Stimulated activated naive CD8-positive, alpha-beta T cell treated with anti-CD3 and anti-CD28 coated beads, Interleukin-15, amount 100 ng/mL, for 72 hours (primary cell): ENCODE data around the gene NR5A2.
A peak's percentile ranks its signal among the peaks of the same experiment; 100 is the strongest.

Experiments
- ATAC-seq: fragments of 150-1000 bp; cut with Tn5 transposase; 2 replicates; pipeline ENCODE4 v1.10.0; 2021; ENCODE audit warnings: mild to moderate bottlenecking, moderate library complexity
- DNase-seq, 2 donors: peaks; one replicate each; pipeline ENCODE4 v3.0.0; 2021 to 2022
- H3K27ac Mint-ChIP-seq, 2 donors: one replicate each; pipeline ENCODE4 v1.8.0; 2022; ENCODE audit warnings: mild to moderate bottlenecking in 2 of 2, mixed read lengths in 2 of 2, moderate library complexity in 2 of 2
- H3K27me3 Mint-ChIP-seq: one replicate; pipeline ENCODE4 v1.8.0; 2022; ENCODE audit warnings: mixed read lengths
- H3K4me1 Mint-ChIP-seq: one replicate; pipeline ENCODE4 v1.8.0; 2022; ENCODE audit warnings: mild to moderate bottlenecking, mixed read lengths
- H3K4me3 Mint-ChIP-seq, 2 donors: one replicate each; pipeline ENCODE4 v1.8.0; 2022; ENCODE audit warnings: mild to moderate bottlenecking in 2 of 2, mixed read lengths in 2 of 2, moderate library complexity in 1 of 2
- H3K9me3 Mint-ChIP-seq, 2 donors: one replicate each; pipeline ENCODE4 v1.8.0; 2022; ENCODE audit warnings: mixed read lengths in 2 of 2

Gene NR5A2

DNA sequence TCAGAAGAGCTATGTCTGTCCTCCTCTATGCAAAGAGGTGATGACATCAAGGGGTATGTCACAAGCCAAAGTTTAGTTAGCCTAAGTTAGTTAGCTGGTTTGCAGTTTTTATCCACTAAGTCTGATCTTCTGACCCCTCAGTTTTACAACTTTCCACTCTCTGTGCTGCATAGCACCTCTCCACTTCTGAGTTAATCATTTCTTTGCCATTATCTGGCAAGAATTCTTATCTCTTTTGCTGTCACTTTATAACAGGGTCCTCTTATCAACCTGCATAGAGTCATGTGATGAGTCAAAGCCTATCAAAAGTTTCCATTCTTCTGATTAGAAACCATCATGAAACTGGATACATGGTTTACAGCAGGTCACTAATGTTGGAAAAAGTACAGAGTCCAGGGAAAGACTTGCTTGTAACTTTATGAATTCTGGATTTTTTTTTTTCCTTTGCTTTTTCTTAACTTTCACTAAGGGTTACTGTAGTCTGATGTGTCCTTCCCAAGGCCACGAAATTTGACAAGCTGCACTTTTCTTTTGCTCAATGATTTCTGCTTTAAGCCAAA, at the start of gene NR5A2:
TSS of gene NR5A2 (plus strand) at position 447 of the 560 bp plus-strand sequence. CDS start 138 bp downstream, outside the sequence.
- H3K27me3 Mint-ChIP-seq, result peaks cover 39% of the 10 kb centered on the region
- DNase-seq, result no peak
- no peaks in the 10 kb centered on the region for H3K9me3 Mint-ChIP-seq
- no peak within 1 kb of the TSS for H3K27ac Mint-ChIP-seq
- no peak for ATAC-seq
- no peaks in the 10 kb centered on the region for H3K4me1 Mint-ChIP-seq
- peak within 1 kb of the TSS in 1 of 2 donors; percentile 75 for H3K4me3 Mint-ChIP-seq

DNA sequence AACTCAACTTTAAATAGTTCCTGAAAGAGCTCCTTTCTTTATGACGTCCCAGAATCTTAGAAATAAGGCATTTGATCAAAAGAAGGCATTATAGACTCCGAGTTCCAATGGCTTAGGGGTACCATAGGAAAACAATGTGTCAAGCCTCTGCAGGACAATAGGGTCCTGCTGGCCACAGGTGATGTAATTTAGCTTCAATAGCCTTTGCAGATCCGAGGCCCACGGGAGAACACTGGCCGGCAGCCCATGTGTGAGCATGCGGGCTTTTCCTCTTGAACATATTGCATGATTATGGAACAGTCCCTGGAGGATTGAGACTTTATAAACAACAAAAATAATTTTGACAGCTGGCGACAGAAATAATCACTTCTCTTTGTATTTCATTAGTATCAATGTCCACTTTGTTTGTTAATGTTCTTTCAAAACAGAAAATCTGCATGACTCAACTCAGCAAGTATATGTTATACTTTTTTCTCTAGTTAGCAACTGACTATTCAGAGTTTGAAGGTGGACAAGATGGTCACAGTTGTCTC, 49.0 kb upstream of the NR5A2 start:
- Mint-ChIP-seq H3K27ac (no peak overlapping the region), H3K4me1 (no peaks in the 10 kb centered on the region), H3K4me3 (no peak overlapping the region), H3K27me3 (peaks cover 21% of the 10 kb centered on the region), H3K9me3 (no peaks in the 10 kb centered on the region)
- no peak for ATAC-seq
- DNase-seq, result no peak

- H3K4me3 Mint-ChIP-seq, result no peak overlapping the region
- DNase-seq, result no peak
- no peak overlapping the region for H3K27ac Mint-ChIP-seq
Observed at GRCh38 chr1:199979071-199979470, 48.4 kb upstream of the NR5A2 start.

DNA sequence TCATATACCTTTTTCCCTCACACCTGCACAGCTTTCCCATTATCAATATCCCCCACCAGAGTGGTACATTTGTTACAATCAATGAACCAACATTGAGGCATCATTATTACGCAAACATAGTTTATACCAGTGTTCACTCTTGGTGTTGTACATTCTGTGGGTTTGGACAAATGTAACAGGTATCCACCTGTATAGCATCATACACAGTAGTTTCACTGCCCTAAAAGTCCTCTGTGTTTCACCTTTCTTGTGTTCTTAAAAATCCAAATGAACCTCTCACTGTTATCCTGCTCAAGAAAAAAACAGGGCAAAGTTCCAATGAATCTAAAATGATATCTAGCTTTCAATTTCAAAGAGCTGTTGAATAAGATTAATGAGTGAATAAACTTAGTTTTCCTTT, 45.9 kb upstream of the NR5A2 start:
- no peaks in the 10 kb centered on the region for H3K9me3 Mint-ChIP-seq
- no peak for DNase-seq

More at GRCh38 chr1:199979071-199979470, 48.4 kb upstream of the NR5A2 start:
- Mint-ChIP-seq H3K27me3 (peaks cover 15% of the 10 kb centered on the region), H3K9me3 (no peaks in the 10 kb centered on the region), H3K4me1 (no peaks in the 10 kb centered on the region)
- ATAC-seq, result no peak

DNA sequence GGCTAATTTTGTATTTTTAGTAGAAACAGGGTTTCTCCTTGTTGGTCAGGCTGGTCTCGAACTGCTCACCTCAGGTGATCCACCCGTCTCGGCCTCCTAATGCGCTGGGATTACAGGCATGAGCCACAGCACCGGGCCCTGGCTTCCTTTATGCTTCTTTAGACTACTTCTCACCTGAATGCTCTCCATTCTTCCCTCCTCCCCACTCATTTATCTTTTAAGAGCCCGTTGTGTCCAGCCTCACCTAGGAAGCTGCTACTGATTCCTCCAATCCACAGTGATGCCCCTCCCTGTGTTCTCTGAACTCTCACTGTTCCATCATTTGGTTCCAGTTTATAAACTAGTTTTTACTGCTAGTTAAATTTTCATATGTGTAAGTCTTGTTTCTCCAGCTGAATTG, 44.9 kb upstream of the NR5A2 start:
- H3K4me3 Mint-ChIP-seq, result no peak overlapping the region
- H3K27ac Mint-ChIP-seq, result peak overlapping the region in 1 of 2 donors; percentile 55
- no peaks in the 10 kb centered on the region for H3K4me1 Mint-ChIP-seq
- DNase-seq (no peak), ATAC-seq (no peak)
- no peaks in the 10 kb centered on the region for H3K27me3 Mint-ChIP-seq
- no peaks in the 10 kb centered on the region for H3K9me3 Mint-ChIP-seq

More for the DNA sequence above, 45.9 kb upstream of the NR5A2 start:
- H3K4me3 Mint-ChIP-seq, result no peak overlapping the region
- H3K27me3 Mint-ChIP-seq, result peaks cover 8% of the 10 kb centered on the region
- no peak overlapping the region for H3K27ac Mint-ChIP-seq
- no peak for ATAC-seq
- no peaks in the 10 kb centered on the region for H3K4me1 Mint-ChIP-seq

DNA sequence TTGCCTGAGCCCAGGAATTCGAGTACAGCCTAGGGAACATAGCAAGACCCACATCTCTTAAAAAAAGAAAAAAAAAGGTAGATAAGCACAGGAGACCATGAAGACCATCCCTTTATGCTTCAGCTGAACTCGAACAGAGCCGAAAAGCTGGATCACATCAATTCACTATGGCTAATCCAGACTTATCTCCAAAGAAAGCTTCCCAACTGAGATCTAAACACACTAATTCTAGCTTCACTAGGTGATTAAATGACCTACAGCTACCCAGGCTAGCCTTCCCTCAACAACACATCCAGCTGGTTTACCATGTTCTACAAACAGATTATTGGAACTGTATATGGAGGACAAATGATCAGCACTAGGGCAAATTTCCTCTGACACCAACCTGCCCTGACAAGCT, 44.0 kb upstream of the NR5A2 start:
- Mint-ChIP-seq H3K4me3 (no peak overlapping the region), H3K9me3 (no peaks in the 10 kb centered on the region), H3K4me1 (no peaks in the 10 kb centered on the region), H3K27ac (no peak overlapping the region), H3K27me3 (no peaks in the 10 kb centered on the region)
- DNase-seq (no peak), ATAC-seq (no peak)

DNA sequence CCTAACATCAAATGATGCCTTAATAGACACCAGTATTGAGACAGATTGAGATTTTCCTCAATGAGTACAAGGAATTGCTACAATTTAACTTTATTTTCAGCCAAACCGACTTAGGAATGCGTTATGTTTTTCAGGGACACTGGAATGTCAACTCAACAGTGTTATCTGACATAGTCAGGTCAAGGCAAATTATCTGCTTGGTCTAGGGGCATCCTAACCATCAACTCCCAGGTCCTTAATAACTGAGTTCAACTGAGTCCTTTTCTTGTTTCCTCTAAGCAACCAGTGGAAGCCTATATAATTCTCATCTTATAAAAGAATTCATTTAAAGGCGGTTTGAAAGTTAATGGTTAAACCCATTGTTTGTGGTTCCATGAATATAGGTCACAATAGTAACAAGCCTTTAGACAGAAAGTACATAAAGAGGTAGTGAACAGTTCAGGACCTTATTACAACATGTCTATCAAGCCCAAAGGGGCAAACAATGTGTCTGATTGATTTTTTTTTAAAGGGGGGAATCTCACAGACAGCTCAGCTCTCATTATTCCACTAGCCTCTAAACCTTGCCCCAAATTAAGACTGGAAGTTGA, 32.3 kb upstream of the NR5A2 start:
- ATAC-seq, result no peak
- H3K9me3 Mint-ChIP-seq, result no peaks in the 10 kb centered on the region
- no peaks in the 10 kb centered on the region for H3K4me1 Mint-ChIP-seq
- H3K4me3 Mint-ChIP-seq, result no peak overlapping the region
- no peaks in the 10 kb centered on the region for H3K27me3 Mint-ChIP-seq
- DNase-seq, result no peak
- no peak overlapping the region for H3K27ac Mint-ChIP-seq

DNA sequence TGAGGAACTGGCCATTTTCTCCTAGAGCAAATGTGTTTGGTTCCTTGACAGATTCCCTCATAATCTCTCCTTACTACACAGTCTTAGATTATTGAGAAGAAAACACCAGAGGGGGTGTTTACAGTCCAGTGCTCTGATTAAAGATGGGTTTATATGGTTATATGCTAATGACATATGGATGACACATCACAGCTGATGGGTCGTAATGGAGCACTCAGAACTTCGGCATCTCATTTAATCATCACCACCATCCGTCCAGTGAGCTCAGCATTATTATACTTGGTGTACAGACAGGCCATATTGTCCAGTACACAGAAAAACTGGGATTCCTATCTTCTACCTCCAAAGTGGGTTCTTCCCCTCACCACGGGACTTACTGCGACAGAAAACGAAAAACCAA, 22.3 kb upstream of the NR5A2 start:
- Mint-ChIP-seq H3K27me3 (no peaks in the 10 kb centered on the region), H3K4me3 (no peak overlapping the region), H3K4me1 (no peaks in the 10 kb centered on the region), H3K9me3 (no peaks in the 10 kb centered on the region), H3K27ac (no peak overlapping the region)
- DNase-seq, result no peak
- no peak for ATAC-seq

GRCh38 chr1:200006711-200007110, 20.8 kb upstream of the NR5A2 start:
- H3K27ac Mint-ChIP-seq, result no peak overlapping the region
- H3K27me3 Mint-ChIP-seq, result peaks cover 3% of the 10 kb centered on the region
- H3K4me3 Mint-ChIP-seq, result no peak overlapping the region
- ATAC-seq (no peak), DNase-seq (no peak)
- H3K9me3 Mint-ChIP-seq, result no peaks in the 10 kb centered on the region
- no peaks in the 10 kb centered on the region for H3K4me1 Mint-ChIP-seq

GRCh38 chr1:200015811-200016210, 11.7 kb upstream of the NR5A2 start:
- Mint-ChIP-seq H3K9me3 (no peaks in the 10 kb centered on the region), H3K4me3 (no peak overlapping the region), H3K4me1 (no peaks in the 10 kb centered on the region), H3K27ac (no peak overlapping the region), H3K27me3 (peaks cover 34% of the 10 kb centered on the region)
- ATAC-seq (no peak), DNase-seq (no peak)

DNA sequence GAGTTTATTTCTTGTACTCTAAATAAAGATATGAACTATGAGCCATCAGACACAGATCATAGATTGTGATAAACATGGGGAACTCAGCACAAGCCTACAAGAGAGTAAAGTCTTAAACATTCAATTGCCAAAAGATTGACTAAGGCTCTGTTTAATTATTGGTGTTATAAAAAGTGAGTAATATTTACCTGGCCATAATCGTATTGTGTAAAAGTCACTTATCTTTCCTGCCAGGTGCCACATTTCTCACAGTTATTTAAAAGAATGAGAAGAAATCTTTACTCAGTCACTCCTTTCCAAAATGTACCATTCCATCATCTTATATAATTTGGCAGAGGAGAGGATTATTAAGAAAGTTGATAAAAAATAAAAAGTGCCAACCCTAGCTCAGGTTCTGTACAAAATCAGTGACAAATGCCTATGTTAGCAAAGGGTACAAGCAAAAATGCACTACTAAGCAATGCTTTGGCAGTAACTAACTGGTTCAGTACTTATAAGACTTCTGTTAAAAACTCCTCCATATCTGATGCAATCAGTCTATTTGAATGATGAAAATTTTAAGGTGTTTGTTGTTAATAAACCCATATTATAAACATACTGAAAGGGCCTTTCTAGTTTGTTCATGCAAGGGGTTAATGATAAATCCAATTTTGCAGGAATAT, 5.8 kb upstream of the NR5A2 start:
- H3K27me3 Mint-ChIP-seq, result peaks cover 27% of the 10 kb centered on the region
- no peak for DNase-seq
- H3K4me3 Mint-ChIP-seq, result no peak overlapping the region
- no peak for ATAC-seq
- no peak overlapping the region for H3K27ac Mint-ChIP-seq
- no peaks in the 10 kb centered on the region for H3K4me1 Mint-ChIP-seq
- no peaks in the 10 kb centered on the region for H3K9me3 Mint-ChIP-seq

GRCh38 chr1:200022239-200022804, 5.2 kb upstream of the NR5A2 start:
- ATAC-seq, result no peak
- Mint-ChIP-seq H3K27me3 (peaks cover 33% of the 10 kb centered on the region), H3K4me1 (no peaks in the 10 kb centered on the region), H3K9me3 (no peaks in the 10 kb centered on the region), H3K27ac (no peak overlapping the region), H3K4me3 (no peak overlapping the region)
- no peak for DNase-seq

GRCh38 chr1:200028586-200029034, 1.1 kb downstream of the NR5A2 start:
- no peak overlapping the region for H3K27ac Mint-ChIP-seq
- H3K4me3 Mint-ChIP-seq, result peak overlapping the region; percentile 29 to 75
- DNase-seq, result no peak
- no peaks in the 10 kb centered on the region for H3K4me1 Mint-ChIP-seq
- no peaks in the 10 kb centered on the region for H3K9me3 Mint-ChIP-seq
- ATAC-seq, result no peak
- H3K27me3 Mint-ChIP-seq, result peaks cover 36% of the 10 kb centered on the region

GRCh38 chr1:200029035-200029821, 1.7 kb downstream of the NR5A2 start:
- DNase-seq (peak in 1 of 2 donors; percentile 16), ATAC-seq (peak; percentile 70)
- H3K9me3 Mint-ChIP-seq, result no peaks in the 10 kb centered on the region
- no peaks in the 10 kb centered on the region for H3K4me1 Mint-ChIP-seq
- H3K27ac Mint-ChIP-seq, result no peak overlapping the region
- H3K4me3 Mint-ChIP-seq, result peak overlapping the region; percentile 65 to 75
- H3K27me3 Mint-ChIP-seq, result peaks cover 30% of the 10 kb centered on the region

GRCh38 chr1:200029822-200030152, 2.3 kb downstream of the NR5A2 start:
- Mint-ChIP-seq H3K4me3 (no peak overlapping the region), H3K4me1 (no peaks in the 10 kb centered on the region), H3K9me3 (no peaks in the 10 kb centered on the region), H3K27me3 (peaks cover 24% of the 10 kb centered on the region), H3K27ac (no peak overlapping the region)
- no peak for ATAC-seq
- no peak for DNase-seq
